ENCODE data around the gene VIT. TPM values are rescaled to one million over a fixed set of nuclear protein-coding genes. Genes with fewer than 3 reads are reported as not detected.

Gene VIT
- total RNA-seq, 1 experiment from 2014 or later, result not detected

- ChIA-PET CTCF (no interaction called here), POLR2A (ENCODE audit: unreplicated experiment) (no interaction called here)
- Histone ChIP-seq H3K9me3 (ENCODE audit: low read length) (no peaks in the 10 kb centered on the region), H4K20me1 (ENCODE audit: low read length) (no peaks in the 10 kb centered on the region), H3K9ac (ENCODE audit: low read length) (no peak overlapping the region), H3K27me3 (ENCODE audit: low read length) (peaks cover 49% of the 10 kb centered on the region), H3K79me2 (ENCODE audit: low read length) (no peaks in the 10 kb centered on the region), H3K27ac (ENCODE audit: low read length) (no peak overlapping the region), H2AFZ (ENCODE audit: low read length) (no peak overlapping the region), H3K4me3 (ENCODE audit: low read length) (no peak overlapping the region), H3K36me3 (ENCODE audit: low read depth, low read length) (no peaks in the 10 kb centered on the region), H3K4me2 (ENCODE audit: low read length) (no peak overlapping the region), H3K9me2 (replicated peaks; ENCODE audit: low read length) (no peaks in the 10 kb centered on the region), H3F3A (ENCODE audit: low read length, unreplicated experiment) (no peaks in the 10 kb centered on the region), H3K4me1 (ENCODE audit: insufficient read depth, low read length) (no peaks in the 10 kb centered on the region)
- no peak for ATAC-seq
- TF ChIP-seq EZH2 (IDR thresholded peaks at IDR 0.05; ENCODE audit: low read length, unreplicated experiment) (no peak), CTCF (conservative IDR thresholded peaks at IDR 0.05; ENCODE audit: low read depth, low read length) (no peak), EZH2phosphoT487 (IDR thresholded peaks at IDR 0.05; ENCODE audit: borderline replicate concordance, low read length) (no peak)
- BruUV-seq (replicated peaks), result no TSS peak
- no peak for DNase-seq
- intact Hi-C loops (cut with micrococcal nuclease), result no loop called here
Observed at GRCh38 chr2:36737131-36737750, 40.7 kb downstream of the VIT start.

GRCh38 chr2:36740061-36740460 is 43.6 kb downstream of the VIT start:
- ATAC-seq (no peak), DNase-seq (no peak)
- ChIA-PET POLR2A (ENCODE audit: unreplicated experiment) (no interaction called here), CTCF (no interaction called here)
- H4K20me1 ChIP-seq (ENCODE audit: low read length), result no peaks in the 10 kb centered on the region
- H3K4me1 ChIP-seq (ENCODE audit: insufficient read depth, low read length), result no peaks in the 10 kb centered on the region
- no peak overlapping the region for H3K9ac ChIP-seq (ENCODE audit: low read length)
- peaks cover 60% of the 10 kb centered on the region for H3K27me3 ChIP-seq (ENCODE audit: low read length)
- no peaks in the 10 kb centered on the region for H3K9me3 ChIP-seq (ENCODE audit: low read length)
- no TSS peak for BruUV-seq (replicated peaks)
- no peak overlapping the region for H3K4me3 ChIP-seq (ENCODE audit: low read length)
- no peak overlapping the region for H3K27ac ChIP-seq (ENCODE audit: low read length)
- H2AFZ ChIP-seq (ENCODE audit: low read length), result no peak overlapping the region
- TF ChIP-seq CTCF (conservative IDR thresholded peaks at IDR 0.05; ENCODE audit: low read depth, low read length), result no peak
- H3K36me3 ChIP-seq (ENCODE audit: low read depth, low read length), result no peaks in the 10 kb centered on the region
- intact Hi-C loops (cut with micrococcal nuclease), result no loop called here
- H3K4me2 ChIP-seq (ENCODE audit: low read length), result no peak overlapping the region
- H3F3A ChIP-seq (ENCODE audit: low read length, unreplicated experiment), result no peaks in the 10 kb centered on the region
- no peaks in the 10 kb centered on the region for H3K9me2 ChIP-seq (replicated peaks; ENCODE audit: low read length)
- H3K79me2 ChIP-seq (ENCODE audit: low read length), result no peaks in the 10 kb centered on the region

- Histone ChIP-seq H3K9me2 (replicated peaks; ENCODE audit: low read length) (no peaks in the 10 kb centered on the region), H3K9ac (ENCODE audit: low read length) (no peak overlapping the region), H3F3A (ENCODE audit: low read length, unreplicated experiment) (no peaks in the 10 kb centered on the region), H3K36me3 (ENCODE audit: low read depth, low read length) (no peaks in the 10 kb centered on the region), H3K9me3 (ENCODE audit: low read length) (no peaks in the 10 kb centered on the region), H3K27ac (ENCODE audit: low read length) (no peak overlapping the region), H3K79me2 (ENCODE audit: low read length) (no peaks in the 10 kb centered on the region), H3K27me3 (ENCODE audit: low read length) (peaks cover 66% of the 10 kb centered on the region), H3K4me2 (ENCODE audit: low read length) (no peak overlapping the region), H4K20me1 (ENCODE audit: low read length) (no peaks in the 10 kb centered on the region), H3K4me1 (ENCODE audit: insufficient read depth, low read length) (no peaks in the 10 kb centered on the region), H2AFZ (ENCODE audit: low read length) (no peak overlapping the region), H3K4me3 (ENCODE audit: low read length) (no peak overlapping the region)
- ChIA-PET CTCF (no interaction called here), POLR2A (ENCODE audit: unreplicated experiment) (no interaction called here)
- no peak for TF ChIP-seq CTCF (conservative IDR thresholded peaks at IDR 0.05; ENCODE audit: low read depth, low read length)
- TF ChIP-seq EZH2 (IDR thresholded peaks at IDR 0.05; ENCODE audit: low read length, unreplicated experiment), result no peak
- no peak for TF ChIP-seq EZH2phosphoT487 (IDR thresholded peaks at IDR 0.05; ENCODE audit: borderline replicate concordance, low read length)
- BruUV-seq (replicated peaks), result no TSS peak
- DNase-seq (no peak), ATAC-seq (no peak)
- intact Hi-C loops (cut with micrococcal nuclease), result no loop called here
Observed at GRCh38 chr2:36741188-36741837, 44.8 kb downstream of the VIT start.
